HG02840 (cell line): ENCODE data around the gene NANOGP8.
"Not testable (repeated sequence)": the region's sequence is repeated elsewhere in the genome, so short reads cannot be mapped to it uniquely, and the experiment has no call there.

Experiments
- ATAC-seq: cut with Tn5 transposase; IDR thresholded peaks from one replicate; pipeline ENCODE4 v1.9.1; 2021; ENCODE audit warnings: mild to moderate bottlenecking, moderate library complexity, moderate number of reproducible peaks; ENCODE audit not compliant: unreplicated experiment, low FRiP score

NANOGP8 gene

DNA sequence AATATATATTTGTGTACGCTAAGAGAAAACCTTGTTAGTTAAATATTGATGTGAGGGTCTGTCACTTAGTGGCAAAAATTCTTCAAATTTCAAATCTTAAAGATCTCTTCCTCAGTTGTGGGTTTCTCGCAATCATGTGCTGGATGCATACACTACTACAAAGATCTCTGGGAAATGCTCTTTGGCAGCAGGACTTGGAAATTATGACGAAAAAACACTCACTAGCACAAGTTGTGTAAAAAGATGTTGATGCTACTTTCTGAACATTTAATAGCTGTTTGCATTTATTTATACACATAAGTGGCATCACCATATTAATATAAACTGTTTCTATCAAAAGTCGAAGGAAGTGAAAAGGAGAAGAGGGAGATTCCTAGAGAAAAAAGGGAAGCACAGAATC is 10.8 kb upstream of the NANOGP8 start:
- no peak for ATAC-seq

- ATAC-seq, result no peak
Observed at GRCh38 chr15:35092846-35093245, 7.8 kb upstream of the NANOGP8 start.

DNA sequence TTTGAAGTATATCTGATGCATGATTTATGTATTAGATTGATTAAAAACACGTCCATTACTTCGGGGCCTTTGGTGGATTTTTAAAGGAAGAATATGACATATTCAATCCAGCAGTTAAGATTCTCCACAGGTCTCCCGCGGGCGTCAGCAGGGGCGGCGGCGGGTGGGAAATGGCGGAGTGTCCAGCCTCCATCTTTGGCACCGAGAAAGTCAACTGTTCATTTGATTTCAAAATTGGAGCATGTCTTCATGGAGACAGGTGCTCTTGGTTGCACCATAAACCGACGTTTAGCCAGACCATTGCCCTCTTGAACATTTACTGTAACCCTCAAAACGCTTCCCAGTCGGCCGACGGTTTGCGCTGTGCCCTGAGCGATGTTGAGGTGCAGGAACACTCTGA is 7.2 kb upstream of the NANOGP8 start:
- ATAC-seq, result no peak

- ATAC-seq, result no peak
Observed at GRCh38 chr15:35090104-35090807, 5.2 kb upstream of the NANOGP8 start.

DNA sequence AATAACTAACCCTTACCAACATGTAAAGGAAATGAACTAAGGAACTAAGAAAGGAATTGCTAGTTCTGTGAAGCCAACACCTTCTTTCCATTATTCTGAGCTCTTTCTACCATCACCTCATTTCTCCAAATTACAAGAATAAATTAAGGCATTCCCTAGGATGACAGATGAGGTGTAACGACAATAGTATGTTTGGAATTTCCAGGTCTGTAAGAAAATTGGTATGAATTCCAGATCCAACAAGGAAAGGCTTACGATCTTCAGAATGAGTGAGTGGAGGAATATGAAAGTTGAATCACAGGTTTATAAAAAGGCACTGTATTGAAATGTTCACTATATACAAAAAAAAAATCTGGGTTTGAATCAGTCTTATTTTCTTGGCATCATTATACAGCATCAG is 4.5 kb upstream of the NANOGP8 start:
- no peak for ATAC-seq

DNA sequence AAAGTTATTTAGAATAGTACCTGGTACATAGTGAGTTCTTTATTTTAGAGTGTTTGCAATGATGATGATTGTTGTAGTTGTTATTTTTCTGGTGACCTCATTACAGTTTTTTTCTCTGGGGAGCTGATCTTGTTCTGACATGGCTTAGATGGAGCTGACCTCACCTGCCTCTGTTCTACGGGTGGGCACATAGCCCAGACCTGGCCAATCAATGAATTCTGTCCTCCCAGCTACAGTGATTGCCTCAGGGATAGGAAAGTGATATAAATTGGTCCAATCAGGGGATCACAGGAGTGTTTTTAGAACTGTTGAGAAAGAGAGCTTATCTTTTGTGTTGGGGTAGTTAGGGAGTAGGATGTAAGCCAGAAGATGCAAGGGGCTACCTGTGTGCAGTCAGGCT is 3.2 kb upstream of the NANOGP8 start:
- ATAC-seq, result no peak

- ATAC-seq, result no peak
Observed at GRCh38 chr15:35087759-35088158, 2.7 kb upstream of the NANOGP8 start.

DNA sequence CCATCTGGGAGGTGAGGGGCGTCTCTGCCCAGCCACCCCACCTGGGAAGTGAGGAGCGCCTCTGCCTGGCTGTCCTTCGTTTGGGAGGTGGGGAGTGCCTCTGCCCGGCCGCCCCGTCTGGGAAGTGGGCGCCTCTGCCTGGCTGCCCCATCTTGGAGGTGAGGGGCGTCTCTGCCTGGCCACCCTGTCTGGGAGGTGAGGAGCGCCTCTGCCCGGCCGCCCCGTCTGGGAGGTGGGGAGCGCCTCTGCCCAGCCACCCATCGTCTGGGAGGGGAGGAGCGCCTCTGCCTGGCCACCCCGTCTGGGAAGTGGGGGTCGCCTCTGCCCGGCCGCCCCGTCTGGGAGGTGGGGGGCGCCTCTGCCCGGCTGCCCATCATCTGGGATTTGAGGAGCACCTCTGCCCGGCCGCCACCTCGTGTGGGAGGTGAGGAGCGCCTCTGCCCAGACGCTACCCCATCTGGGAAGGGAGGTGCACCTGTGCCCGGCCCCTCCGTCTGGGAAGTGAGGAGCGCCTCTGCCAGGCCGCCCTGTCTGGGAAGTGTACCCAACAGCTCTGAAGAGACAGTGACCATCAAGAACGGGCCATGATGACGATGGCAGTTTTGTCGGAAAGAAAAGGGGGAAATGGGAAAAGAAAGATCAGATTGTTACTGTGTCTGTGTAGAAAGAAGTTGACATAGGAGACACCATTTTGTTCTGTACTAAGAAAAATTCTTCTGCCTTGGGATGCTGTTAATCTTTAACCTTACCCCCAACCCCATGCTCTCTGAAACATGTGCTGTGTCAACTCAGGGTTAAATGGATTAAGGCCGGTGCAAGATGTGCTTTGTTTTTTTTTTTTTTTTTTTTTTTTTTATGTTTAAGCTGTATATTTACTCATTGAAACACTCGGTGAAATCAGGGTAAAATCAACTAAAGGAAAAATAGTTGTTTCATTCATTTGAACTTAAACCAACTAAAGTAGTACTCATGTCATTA is 2.4 kb downstream of the NANOGP8 start:
- not testable (repeated sequence) for ATAC-seq

DNA sequence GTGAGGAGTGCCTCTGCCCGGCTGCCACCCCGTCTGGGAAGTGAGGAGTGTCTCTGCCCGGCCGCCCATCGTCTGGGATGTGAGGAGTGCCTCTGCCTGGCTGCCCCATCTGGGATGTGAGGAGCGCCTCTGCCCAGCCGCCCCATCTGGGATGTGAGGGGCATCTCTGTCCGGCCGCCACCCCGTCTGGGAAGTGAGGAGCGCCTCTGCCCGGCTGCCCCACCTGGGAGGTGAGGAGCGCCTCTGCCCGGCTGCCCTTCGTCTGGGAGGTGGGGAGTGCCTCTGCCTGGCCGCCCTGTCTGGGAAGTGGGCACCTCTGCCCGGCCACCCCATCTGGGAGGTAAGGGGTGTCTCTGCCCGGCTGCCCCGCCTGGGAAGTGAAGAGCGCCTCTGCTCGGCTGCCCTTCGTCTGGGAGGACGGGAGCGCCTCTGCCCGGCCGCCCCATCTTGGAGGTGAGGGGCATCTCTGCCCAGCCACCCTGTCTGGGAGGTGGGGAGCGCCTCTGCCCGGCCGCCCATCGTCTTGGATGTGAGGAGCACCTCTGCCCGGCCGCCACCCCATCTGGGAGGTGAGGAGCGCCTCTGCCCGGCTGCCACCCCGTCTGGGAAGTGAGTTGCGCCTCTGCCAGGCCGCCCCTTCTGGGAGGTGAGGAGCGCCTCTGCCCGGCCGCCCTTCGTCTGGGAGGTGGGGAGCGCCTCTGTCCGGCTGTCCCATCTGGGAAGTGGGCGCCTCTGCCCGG is 3.3 kb downstream of the NANOGP8 start:
- not testable (repeated sequence) for ATAC-seq

GRCh38 chr15:35080226-35080625 is 4.9 kb downstream of the NANOGP8 start:
- no peak for ATAC-seq

GRCh38 chr15:35078221-35078915 is 6.7 kb downstream of the NANOGP8 start:
- ATAC-seq, result no peak

- no peak for ATAC-seq
Observed at GRCh38 chr15:35071106-35071505, 14.0 kb downstream of the NANOGP8 start.

GRCh38 chr15:35068846-35069475 is 16.1 kb downstream of the NANOGP8 start:
- no peak for ATAC-seq

GRCh38 chr15:35067496-35068347 is 17.4 kb downstream of the NANOGP8 start:
- ATAC-seq, result no peak

DNA sequence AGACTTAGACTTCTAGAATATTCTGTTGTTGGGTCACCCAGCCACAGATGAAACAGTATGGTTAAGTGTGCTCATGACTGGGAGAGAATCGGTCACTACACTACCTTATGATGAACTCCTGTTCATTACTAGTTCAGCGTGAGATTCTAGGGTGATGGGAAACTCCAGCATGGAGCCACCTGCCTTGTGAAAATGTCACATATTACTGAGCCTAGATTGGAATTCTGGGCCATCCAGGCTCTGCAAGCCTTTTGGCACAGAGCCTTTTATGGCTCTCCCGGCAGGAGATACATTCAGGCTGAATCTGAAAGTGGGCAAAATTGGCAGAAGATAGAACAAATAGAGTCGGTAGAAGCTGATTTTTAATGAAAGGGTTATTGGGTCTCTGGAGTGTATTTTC is 19.0 kb downstream of the NANOGP8 start:
- ATAC-seq, result no peak

- ATAC-seq, result no peak
Observed at GRCh38 chr15:35064576-35065190, 20.4 kb downstream of the NANOGP8 start.

DNA sequence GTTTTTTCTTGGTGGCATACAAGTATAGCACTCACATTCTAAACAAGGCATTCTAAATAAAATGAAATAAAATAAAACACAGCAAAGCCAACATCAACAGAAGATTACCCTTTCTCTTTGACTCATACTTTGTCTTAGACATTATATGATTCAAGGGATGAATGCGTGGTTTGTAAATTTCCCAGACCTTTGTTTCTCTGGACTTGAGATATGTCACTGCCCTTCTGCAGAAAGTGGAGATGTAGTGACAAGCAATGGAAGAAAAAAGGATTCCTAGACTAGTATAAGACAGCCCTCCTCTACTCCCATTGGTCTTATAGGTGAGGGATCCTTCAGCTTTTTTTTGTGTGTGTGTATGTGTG is 22.4 kb downstream of the NANOGP8 start:
- ATAC-seq, result no peak

DNA sequence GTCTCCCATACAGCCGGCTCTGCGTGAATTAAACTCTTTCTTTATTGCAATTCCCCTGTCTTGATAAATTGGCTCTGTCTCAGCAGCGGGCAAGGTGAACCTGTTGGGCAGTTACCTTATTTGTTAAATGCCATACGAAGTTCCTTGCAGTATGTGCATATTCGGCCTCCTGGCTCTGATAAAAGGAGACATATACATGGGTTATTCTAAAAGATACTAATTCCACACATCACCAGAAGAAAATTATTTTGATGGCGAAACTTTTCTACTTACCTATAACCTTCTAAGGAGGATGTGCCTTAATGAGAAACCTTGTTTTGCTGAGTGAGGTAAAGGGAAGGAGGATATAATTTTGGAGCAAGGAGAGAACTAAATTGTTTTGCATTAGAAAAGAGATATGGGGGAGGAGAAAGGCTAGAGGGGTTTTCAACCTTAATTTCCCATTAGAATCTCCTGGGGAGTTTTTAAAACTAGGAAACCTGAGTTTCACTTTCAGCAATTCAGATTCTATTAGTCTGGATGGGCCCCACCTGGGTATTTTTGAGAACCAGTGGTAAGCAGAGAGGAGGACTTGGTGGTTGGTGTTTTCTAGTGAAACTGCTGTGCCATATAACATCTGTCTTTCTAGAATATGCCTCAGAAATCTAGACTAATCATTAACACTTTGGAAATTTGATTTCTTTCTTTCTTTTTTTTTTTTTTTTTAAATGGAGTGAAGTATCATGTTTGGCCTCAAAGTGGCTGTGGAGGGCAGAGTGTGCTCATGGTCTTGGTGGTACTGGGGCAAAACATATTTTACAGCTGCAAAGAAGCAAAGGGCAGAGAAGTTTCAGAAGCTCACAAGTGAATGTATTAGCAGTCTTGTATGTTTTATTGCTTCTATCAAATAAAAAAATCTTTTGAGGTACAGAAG is 23.0 kb downstream of the NANOGP8 start:
- ATAC-seq, result no peak
